ENCODE data around the gene NCEH1. TPM values are rescaled to one million over a fixed set of nuclear protein-coding genes. Genes with fewer than 3 reads are reported as not detected.
"Not testable (repeated sequence)": the region's sequence is repeated elsewhere in the genome, so short reads cannot be mapped to it uniquely, and the experiment has no call there.

The NCEH1 gene
- total RNA-seq, 2 donors from 2014 or later: 9.1 to 12.7 TPM

- Histone ChIP-seq H3K4me3 (no peak overlapping the region), H3K36me3 (no peaks in the 10 kb centered on the region), H3K27ac (peak overlapping the region; percentile 58 to 73), H3K4me1 (replicated peaks) (peaks cover 3% of the 10 kb centered on the region), H3K27me3 (replicated peaks; ENCODE audit: insufficient read depth) (no peaks in the 10 kb centered on the region), H3K9me3 (no peaks in the 10 kb centered on the region)
- intact Hi-C loops (cut with DNase I): loop anchor here (5.0 kb wide), 1 partner anchor 109 kb away; no protein-coding TSS in a partner anchor
- 39% methylated on average over 2 of the region's 2 CpGs for WGBS
- TF ChIP-seq POLR2A (IDR thresholded peaks at IDR 0.05) (no peak), POLR2AphosphoS5 (IDR thresholded peaks at IDR 0.05) (no peak), CTCF (IDR thresholded peaks at IDR 0.05) (no peak)
- DNase-seq (ENCODE audit: low spot score): no peak
Measured at GRCh38 chr3:172596394-172596706, 114.5 kb downstream of the NCEH1 start.

- peak; percentile 51 for TF ChIP-seq POLR2AphosphoS5 (IDR thresholded peaks at IDR 0.05)
- no peak for TF ChIP-seq POLR2A (IDR thresholded peaks at IDR 0.05)
- TF ChIP-seq CTCF (IDR thresholded peaks at IDR 0.05): peak; percentile 31 to 88 (median 76)
- Histone ChIP-seq H3K27ac (peak overlapping the region; percentile 58 to 73), H3K9me3 (no peaks in the 10 kb centered on the region), H3K4me3 (peak overlapping the region; percentile 1 to 19), H3K27me3 (replicated peaks; ENCODE audit: insufficient read depth) (no peaks in the 10 kb centered on the region), H3K36me3 (no peaks in the 10 kb centered on the region), H3K4me1 (replicated peaks) (peaks cover 3% of the 10 kb centered on the region)
- DNase-seq (ENCODE audit: low spot score): peak; percentile 41
- WGBS: 14% methylated on average over 7 of the region's 7 CpGs
- intact Hi-C loops (cut with DNase I): loop anchor here (5.0 kb wide), 1 partner anchor 109 kb away; no protein-coding TSS in a partner anchor
Measured at GRCh38 chr3:172595664-172596393, 115.0 kb downstream of the NCEH1 start.

GRCh38 chr3:172594900-172595663, 115.8 kb downstream of the NCEH1 start:
- not testable (repeated sequence) for H3K9me3 ChIP-seq; H3K36me3 ChIP-seq; H3K27me3 ChIP-seq (replicated peaks; ENCODE audit: insufficient read depth); DNase-seq (ENCODE audit: low spot score); H3K4me3 ChIP-seq; H3K4me1 ChIP-seq (replicated peaks)
- 83% methylated on average over 11 of the region's 11 CpGs for WGBS
- intact Hi-C loops (cut with DNase I): loop anchor here (5.0 kb wide), 1 partner anchor 108 kb away; no protein-coding TSS in a partner anchor
- H3K27ac ChIP-seq: peak overlapping the region; percentile 73 to 77

- H3K4me3 ChIP-seq: no peak overlapping the region
- no peaks in the 10 kb centered on the region for H3K9me3 ChIP-seq
- DNase-seq (ENCODE audit: low spot score): no peak
- H3K36me3 ChIP-seq: no peaks in the 10 kb centered on the region
- H3K4me1 ChIP-seq (replicated peaks): peaks cover 3% of the 10 kb centered on the region
- TF ChIP-seq POLR2A (IDR thresholded peaks at IDR 0.05) (no peak), POLR2AphosphoS5 (IDR thresholded peaks at IDR 0.05) (no peak), CTCF (IDR thresholded peaks at IDR 0.05) (no peak)
- intact Hi-C loops (cut with DNase I): no loop called here
- H3K27ac ChIP-seq: no peak overlapping the region
- 93% methylated on average over 11 of the region's 11 CpGs for WGBS
- no peaks in the 10 kb centered on the region for H3K27me3 ChIP-seq (replicated peaks; ENCODE audit: insufficient read depth)
Measured at GRCh38 chr3:172592898-172593669, 117.8 kb downstream of the NCEH1 start.

Data from prostate gland (tissue), 2 donors.